GM18951 (cell line): ENCODE results near the gene FBXL22.

Experiments
- POLR2A ChIP-seq: IDR thresholded peaks from 4 replicates; pipeline ENCODE4 v1.6.1; 2011; ENCODE audit warnings: mild to moderate bottlenecking; ENCODE audit not compliant: insufficient read length, insufficient read depth; ENCODE audit errors: extremely low read depth
- in situ Hi-C: fragments of 300-500 bp; cut with MboI; formaldehyde crosslinking; loops from one replicate; pipeline ENCODE4 v1.12.0; 2022; ENCODE audit warnings: low sequenced_read_pairs, mixed read lengths, inconsistent platforms; ENCODE audit not compliant: unreplicated experiment

FBXL22 gene, protein sequence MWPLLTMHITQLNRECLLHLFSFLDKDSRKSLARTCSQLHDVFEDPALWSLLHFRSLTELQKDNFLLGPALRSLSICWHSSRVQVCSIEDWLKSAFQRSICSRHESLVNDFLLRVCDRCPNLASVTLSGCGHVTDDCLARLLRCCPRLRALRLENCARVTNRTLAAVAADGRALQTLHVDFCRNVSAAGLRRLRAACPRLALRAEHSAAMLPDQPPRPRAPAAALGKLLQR

DNA sequence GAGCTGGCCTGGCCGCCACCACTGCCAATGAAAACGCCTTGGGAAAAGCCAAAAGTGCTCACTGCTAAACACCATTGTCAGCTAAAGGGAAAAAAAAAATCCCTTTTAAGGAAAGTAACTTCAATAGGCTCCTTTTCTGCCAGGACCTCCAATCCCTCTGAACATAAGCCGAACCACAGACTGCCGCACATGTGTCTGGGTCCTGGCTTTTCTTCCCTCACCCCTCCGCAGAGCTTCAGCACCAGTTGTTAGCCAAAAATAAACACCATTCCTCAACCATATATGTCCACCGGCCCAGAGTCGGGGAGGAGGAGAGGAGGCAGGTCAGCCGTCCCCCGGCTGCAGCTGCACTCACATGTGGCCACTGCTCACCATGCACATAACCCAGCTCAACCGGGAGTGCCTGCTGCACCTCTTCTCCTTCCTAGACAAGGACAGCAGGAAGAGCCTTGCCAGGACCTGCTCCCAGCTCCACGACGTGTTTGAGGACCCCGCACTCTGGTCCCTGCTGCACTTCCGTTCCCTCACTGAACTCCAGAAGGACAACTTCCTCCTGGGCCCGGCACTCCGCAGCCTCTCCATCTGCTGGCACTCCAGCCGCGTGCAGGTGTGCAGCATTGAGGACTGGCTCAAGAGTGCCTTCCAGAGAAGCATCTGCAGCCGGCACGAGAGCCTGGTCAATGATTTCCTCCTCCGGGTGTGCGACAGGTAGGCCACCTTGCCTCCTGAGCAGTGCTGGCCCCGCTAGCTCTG lies at the start of gene FBXL22:
Gene FBXL22, plus strand, starts transcription at position 350 of the 753 bp plus-strand sequence. Its CDS starts 6 bp downstream, at position 356.
- TF ChIP-seq POLR2A = no peak
- in situ Hi-C loops = no loop called here

DNA sequence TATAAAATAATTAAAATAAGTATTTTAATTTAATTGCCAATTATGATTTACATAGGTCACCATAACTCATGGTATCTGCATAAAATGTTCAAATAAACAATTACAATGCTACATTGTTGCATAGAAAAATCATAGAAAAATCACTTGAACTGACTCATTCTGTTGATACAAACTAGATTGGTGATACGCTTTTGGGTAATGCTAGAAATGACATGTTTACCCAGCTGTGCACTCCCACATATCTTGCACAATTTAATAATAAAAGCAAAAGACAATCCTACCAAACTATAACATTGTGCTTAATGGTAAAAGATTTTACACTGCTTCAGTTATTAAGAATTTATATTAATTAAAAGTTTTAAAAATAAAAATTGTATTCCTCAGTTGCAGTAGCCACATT lies 45.8 kb upstream of the FBXL22 start:
- in situ Hi-C loops = no loop called here
- TF ChIP-seq POLR2A = no peak

DNA sequence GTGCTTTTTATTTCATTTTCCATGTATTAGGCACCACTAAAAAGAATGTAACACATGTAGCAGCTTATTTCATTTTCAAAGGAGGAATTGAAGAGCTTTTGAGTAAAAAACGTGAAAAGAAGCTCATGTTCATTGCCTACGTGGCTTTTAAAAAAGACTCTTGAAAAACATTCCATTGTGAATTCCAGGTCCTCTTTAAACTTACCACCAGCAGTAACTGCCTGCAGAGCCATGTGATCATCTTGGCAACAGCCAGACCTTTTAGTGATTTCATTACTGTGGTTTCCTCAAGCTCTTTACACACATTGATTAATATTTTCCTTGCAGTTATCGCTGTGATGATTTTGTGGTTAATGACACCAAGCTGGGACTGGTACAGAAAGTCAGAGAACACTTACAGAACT lies 43.8 kb upstream of the FBXL22 start:
- in situ Hi-C loops = no loop called here
- TF ChIP-seq POLR2A = no peak

DNA sequence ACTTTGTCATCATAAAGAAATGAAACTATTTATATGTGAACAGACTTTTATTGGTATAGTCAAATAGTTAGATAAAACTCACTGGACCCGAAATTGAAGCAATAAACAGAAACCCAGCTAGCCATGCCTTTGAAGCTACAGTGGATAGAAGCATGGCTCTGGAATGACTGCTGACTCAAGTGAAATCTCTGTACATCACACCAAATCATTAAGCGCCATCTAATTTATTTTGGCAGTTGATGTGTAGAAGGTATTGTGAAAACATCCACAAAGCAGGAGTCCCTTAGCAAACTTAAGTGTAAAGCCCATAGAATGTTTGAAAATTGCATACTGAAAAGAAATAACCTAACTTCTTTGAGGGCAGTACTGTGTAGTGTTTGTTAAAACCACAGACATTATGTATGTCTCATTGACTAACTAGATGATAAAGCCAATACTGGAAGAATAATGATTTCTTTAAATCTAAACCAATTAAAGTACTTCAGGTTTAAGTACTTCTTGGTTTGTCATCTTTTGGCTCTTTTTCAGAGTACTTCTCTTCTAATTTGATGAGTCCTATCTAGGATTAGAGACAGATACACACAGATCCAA lies 42.8 kb upstream of the FBXL22 start:
- no peak for TF ChIP-seq POLR2A
- in situ Hi-C loops = no loop called here

DNA sequence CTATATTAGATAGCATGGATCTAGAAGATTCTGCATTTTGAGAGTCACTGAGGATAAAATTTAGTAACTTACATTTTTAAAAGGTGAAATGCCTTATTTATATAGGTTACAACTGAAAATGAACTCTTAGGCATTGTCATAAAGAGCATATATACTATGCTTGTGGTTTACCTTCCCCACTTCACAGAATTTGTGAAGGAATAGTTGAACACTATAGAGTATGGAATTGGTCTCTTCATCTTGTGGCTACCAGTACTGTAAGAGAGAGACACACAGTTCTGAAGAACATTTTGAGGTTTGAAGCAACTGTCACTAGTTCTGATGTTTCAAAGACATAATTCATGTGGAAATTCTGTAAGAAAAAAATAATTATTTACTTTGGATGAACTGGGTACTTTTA lies 41.7 kb upstream of the FBXL22 start:
- TF ChIP-seq POLR2A = no peak
- in situ Hi-C loops = no loop called here

DNA sequence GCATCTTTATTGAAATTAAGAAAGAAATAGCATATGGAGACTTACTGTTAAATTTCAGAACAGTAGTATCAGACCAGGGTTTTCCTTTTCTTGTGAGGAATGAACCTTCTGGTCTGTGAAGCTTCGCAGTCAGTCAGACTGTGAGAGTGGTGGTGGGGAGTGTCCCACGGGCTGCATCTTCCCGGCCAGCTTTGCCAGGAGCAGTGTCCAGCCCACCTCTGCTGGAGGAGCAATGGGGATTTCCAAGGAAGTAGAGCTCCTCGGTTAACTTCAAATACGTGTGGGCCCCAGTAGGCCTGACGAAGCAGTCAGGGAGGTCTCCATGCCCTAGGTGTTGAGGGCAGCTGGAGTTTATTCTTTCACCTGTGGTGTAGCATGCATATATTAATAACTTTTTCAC lies 40.9 kb upstream of the FBXL22 start:
- in situ Hi-C loops = no loop called here
- TF ChIP-seq POLR2A = no peak

DNA sequence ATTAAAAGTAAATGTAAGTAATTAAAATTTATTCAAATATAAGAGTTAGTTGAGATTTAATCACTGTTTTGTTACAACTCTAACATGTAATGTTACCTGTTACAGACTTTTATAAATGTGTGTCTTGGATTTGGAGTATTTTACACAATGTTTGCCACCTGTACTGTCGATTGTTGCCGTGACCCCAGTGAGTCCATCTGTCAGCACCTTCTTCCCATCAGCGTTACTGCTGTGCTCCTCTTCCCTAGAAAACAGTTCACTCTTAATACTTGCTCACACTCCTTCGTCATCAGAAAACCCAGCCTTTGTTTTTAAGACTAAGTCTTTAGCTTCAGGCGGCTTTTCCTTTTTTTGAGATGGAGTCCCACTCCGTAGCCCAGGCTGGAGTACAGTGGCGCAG lies 40.5 kb upstream of the FBXL22 start:
- in situ Hi-C loops = no loop called here
- TF ChIP-seq POLR2A = no peak

DNA sequence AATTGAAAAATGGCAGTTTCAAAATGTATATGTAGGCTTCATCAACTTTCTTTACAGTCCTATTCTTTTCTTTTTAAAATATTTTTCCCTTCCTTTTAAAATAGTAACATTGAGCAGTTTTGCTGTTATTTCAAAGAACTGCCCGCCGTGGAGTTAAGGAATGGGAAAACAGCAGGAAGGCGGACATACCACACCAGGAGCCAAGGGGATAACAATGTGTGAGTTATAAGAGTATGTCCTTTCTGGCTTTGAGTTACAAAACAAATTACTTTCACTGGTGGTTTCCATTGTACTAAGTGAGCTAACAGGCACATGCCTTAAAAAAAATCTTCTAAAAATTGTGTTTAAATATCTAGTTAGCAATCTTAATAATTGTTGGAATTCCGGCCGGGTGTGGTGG lies 37.4 kb upstream of the FBXL22 start:
- in situ Hi-C loops = no loop called here

DNA sequence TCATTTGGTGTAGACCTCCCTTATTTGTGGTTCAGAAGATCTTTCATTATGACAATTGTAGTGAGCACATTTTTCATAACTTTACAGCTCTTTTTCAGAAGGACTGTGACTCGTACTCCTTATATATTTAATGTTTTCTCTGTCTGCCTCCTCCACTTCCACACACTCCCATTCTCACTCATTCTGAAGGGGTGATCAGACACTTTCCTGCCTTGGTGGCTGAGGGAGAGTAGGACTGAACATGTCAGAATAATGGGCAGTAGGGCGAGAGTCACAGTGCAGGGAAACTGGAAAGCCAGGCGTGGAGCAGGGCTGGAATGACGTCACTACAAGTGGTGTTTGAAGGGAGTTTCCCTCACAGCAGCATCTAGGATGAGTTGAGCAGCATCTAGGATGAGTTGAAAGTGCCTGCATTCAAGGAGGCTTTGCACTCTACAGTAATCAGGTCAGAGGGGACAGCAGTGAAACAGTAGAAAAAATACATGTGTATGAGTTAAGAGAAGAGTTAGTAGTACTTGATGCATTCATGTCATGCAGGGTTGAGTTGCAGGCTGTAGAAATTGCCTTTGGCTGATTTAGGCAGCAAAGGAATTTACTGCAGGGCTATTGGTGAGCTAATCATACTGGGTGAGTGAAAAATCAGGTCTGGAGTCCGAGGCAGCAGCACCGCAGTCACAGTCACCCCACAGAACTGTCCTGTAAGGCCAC lies 36.3 kb upstream of the FBXL22 start:
- no peak for TF ChIP-seq POLR2A
- in situ Hi-C loops = no loop called here

More for the DNA sequence above, 37.4 kb upstream of the FBXL22 start:
- no peak for TF ChIP-seq POLR2A

DNA sequence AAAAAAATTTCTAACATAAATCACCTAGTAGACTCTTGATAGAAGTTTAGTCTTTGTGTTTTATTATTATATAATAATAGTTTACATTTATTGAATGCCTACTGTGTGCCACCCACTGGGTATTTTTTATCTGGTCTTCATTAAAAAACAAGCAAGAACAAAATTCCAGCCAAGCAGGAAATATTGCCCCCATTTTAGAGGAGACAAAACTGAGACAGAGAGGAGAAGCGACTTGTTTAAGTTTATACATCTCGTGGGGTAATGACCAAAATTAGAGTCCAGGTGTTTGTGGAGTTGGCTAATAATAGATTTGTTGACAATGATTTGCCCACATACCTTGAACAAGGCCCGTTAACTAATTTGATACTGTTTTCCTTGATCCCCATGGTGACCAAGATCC lies 33.1 kb upstream of the FBXL22 start:
- in situ Hi-C loops = no loop called here
- TF ChIP-seq POLR2A = no peak

DNA sequence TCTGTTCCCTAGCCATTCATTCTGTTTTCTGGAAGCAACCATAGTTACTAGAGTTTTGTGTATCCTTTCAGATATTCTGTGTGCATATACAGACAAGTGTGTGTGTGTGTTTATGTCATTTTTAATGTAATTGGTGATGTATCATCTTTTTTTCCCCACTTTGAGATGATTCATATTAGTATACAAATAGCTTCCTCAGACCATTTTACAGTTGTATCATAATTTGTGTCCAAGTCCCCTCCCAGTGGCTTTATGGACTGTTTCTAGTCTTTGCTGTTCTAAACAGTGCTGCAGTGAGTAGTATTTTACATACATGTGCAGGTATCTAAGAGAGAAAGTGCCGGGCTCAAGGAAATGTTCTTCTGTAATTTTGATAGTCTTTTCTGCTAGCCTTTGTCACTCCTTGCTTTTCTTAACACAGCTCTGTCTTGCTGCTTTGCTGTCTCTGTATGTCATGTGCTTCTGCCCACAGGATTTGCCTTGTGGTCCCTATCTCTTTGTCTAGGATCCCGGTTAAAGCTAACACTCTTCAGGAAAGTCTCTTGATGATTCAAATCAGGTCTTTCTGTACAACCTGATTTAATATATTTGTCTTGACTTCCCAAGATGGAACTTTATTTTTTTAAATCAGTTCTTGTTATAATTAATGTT lies 31.5 kb upstream of the FBXL22 start:
- TF ChIP-seq POLR2A = no peak
- in situ Hi-C loops = no loop called here

DNA sequence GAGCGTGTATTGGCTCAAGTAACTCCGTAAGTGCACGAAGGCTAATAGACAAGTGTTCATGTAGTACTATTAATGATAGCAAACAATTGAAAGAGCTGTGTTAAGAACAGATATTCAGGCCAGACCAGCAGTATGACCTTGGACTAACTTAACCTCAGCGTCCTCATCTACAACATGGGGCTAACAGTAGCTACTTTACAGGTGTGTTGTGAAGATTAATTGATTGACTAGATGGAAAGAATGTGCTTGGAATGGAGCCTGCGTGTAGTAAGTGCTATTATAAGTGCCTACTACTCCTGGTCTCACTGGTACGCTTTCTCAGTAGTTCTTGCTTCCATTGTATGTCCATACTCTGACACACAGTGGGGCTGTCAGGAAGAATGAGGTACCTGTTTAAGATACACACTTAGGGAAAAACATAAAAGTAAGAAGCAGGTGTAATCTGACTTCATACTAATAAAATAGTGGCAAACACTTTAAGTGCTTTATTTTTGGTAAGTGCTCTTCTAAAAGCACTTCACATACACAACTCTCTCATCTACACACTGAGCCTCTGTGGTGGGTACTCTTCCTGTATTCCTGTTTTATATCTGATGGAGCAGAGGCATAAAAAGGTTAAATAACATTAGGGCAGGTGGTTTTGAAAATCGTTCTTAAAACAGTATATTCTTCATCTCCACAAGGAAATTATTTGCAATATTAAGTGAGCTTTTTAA lies 24.3 kb upstream of the FBXL22 start:
- TF ChIP-seq POLR2A = no peak
- in situ Hi-C loops = no loop called here

DNA sequence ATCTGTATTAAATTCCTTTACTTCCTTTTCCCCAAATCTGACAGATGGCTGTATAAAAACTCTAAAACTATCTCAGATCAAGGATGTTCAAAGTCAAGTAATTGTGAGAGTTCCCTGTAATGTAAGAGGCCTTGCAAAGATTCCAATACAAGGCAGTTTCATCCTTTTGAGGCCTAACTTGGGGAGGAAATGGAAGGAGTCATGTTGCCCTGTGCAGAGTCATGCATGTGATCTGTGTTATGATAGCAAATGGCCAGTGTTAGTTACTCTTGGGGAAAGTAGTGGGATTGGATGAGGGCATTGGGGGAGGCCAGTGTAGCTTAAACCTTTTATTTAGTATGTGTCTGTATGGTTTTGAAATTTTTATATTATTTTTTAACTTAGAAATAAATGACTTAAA lies 23.7 kb upstream of the FBXL22 start:
- in situ Hi-C loops = no loop called here
- no peak for TF ChIP-seq POLR2A

DNA sequence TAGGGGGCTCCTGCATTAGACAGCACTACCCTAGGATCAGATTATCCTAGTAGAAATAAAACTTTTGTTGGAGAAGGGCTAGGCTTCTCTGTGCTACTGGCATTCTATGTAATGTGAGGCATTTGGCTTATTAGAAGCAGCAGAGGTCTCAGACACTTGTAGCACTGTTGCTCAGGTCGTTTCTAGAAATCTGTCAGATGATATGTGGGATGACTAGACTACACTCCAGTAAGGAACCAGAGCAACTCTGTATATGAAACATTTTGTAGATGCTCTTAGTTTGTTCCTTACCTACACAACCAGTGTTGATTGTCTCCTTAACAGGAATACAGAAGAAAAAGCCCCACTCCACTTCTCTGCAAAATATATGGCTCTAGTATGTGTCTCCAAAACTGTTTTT lies 21.9 kb upstream of the FBXL22 start:
- in situ Hi-C loops = no loop called here
- no peak for TF ChIP-seq POLR2A
